GM12878 (cell line): ENCODE data around the gene ZNF512. TPM values are rescaled to one million over a fixed set of nuclear protein-coding genes. Genes with fewer than 3 reads are reported as not detected.

ENCODE experiments used
- ATAC-seq: fragments of 200-7000 bp; cut with Tn5 transposase; 3 replicates; pipeline ENCODE4 v1.9.1; 2020; ENCODE audit warnings: mild to moderate bottlenecking, moderate library complexity
- BruUV-seq: library from RNA; stranded (reverse); fragments of 400-500 nt; replicated peaks from 2 replicates; lab custom pipeline; 2021; lab: Mats Ljungman, UMichigan
- CTCF ChIA-PET: fragments of 300-600 bp; sonication (Branson Sonifier 250); formaldehyde crosslinking; extraction: SDS; loops from one replicate; lab custom pipeline; 2021; ENCODE audit warnings: inconsistent platforms; lab: Yijun Ruan, JAX
- POLR2A ChIA-PET: fragments of 350-600 bp; formaldehyde crosslinking; extraction: SDS; loops from one replicate; lab custom pipeline; 2021; ENCODE audit warnings: inconsistent platforms; lab: Charles Lee
- RAD21 ChIA-PET: fragments of 300-600 bp; sonication (Branson Sonifier 250); formaldehyde crosslinking; loops from one replicate; lab custom pipeline; 2023; ENCODE audit warnings: antibody characterized with exemption; ENCODE audit not compliant: unreplicated experiment; lab: Charles Lee
- SMC1A ChIA-PET: fragments of 300-600 bp; sonication (Branson Sonifier 250); formaldehyde crosslinking; loops from one replicate; lab custom pipeline; 2023; ENCODE audit not compliant: unreplicated experiment, uncharacterized antibody; lab: Charles Lee
- DNase-seq: peaks from one replicate; pipeline ENCODE4 v3.0.0-alpha.2; 2011; ENCODE audit warnings: low read depth, low spot score
- FAIRE-seq: peaks from 3 replicates; lab custom pipeline; 2011; peaks lifted over from hg19 to GRCh38; lab: Jason Lieb, UNC
- H2AFZ ChIP-seq: 2 replicates; pipeline ENCODE4 v1.6.0; 2011; ENCODE audit warnings: low read depth, low read length, control low read depth; ENCODE audit not compliant: control insufficient read depth
- H3K27ac ChIP-seq: 2 replicates; pipeline ENCODE4 v1.5.1; 2011; ENCODE audit warnings: control low read depth; ENCODE audit not compliant: control insufficient read depth, insufficient read depth
- H3K27me3 ChIP-seq, 2 experiments: replicated peaks in 1 of 2; 2 replicates each; pipeline versions ENCODE4 v1.6.0 to v1.6.1; 2011; ENCODE audit warnings: low read length in 1 of 2; ENCODE audit not compliant: control insufficient read depth in 2 of 2, insufficient read depth in 2 of 2
- H3K36me3 ChIP-seq, 2 experiments: 2 replicates each; pipeline ENCODE4 v1.5.1; 2011; ENCODE audit warnings: low read length in 1 of 2; ENCODE audit not compliant: control insufficient read depth in 2 of 2, insufficient read depth in 2 of 2
- H3K4me1 ChIP-seq: 2 replicates; pipeline ENCODE4 v1.6.1; 2011; ENCODE audit warnings: mild to moderate bottlenecking, low read length, moderate library complexity, mixed read lengths; ENCODE audit not compliant: control insufficient read depth, insufficient read depth
- H3K4me2 ChIP-seq: 2 replicates; pipeline ENCODE4 v1.6.0; 2011; ENCODE audit warnings: control low read depth; ENCODE audit not compliant: control insufficient read depth, insufficient read depth
- H3K4me3 ChIP-seq: fragments of 200-600 bp; sonication (generic); 2 replicates; pipeline ENCODE4 v1.5.1; 2016
- H3K79me2 ChIP-seq: 2 replicates; pipeline ENCODE4 v1.6.0; 2011; ENCODE audit warnings: low read length; ENCODE audit not compliant: control insufficient read depth, insufficient read depth
- H3K9ac ChIP-seq: 2 replicates; pipeline ENCODE4 v1.8.0; 2011; ENCODE audit warnings: low read length, control low read depth, mixed read lengths; ENCODE audit not compliant: control insufficient read depth, insufficient read depth
- H3K9me3 ChIP-seq: replicated peaks from 3 replicates; pipeline ENCODE4 v1.5.1; 2011; ENCODE audit warnings: mild to moderate bottlenecking, low read length; ENCODE audit not compliant: control insufficient read depth, insufficient read depth
- H4K20me1 ChIP-seq: 2 replicates; pipeline ENCODE4 v1.6.0; 2011; ENCODE audit not compliant: control insufficient read depth, insufficient read depth
- BHLHE40 ChIP-seq, 2 experiments: fragments of 450-650 bp in 1 of 2; IDR thresholded peaks; 2 replicates each; pipeline ENCODE4 v1.6.1; 2011 to 2017; ENCODE audit warnings: low read depth in 2 of 2, borderline replicate concordance in 1 of 2, improper control_type of control experiment in 1 of 2, low read length in 1 of 2, mild to moderate bottlenecking in 1 of 2
- E2F8 ChIP-seq: fragments of 450-650 bp; IDR thresholded peaks from 2 replicates; pipeline ENCODE4 v1.6.1; 2018; ENCODE audit warnings: mild to moderate bottlenecking, low read depth, moderate library complexity; ENCODE audit not compliant: partially characterized antibody
- E4F1 ChIP-seq: fragments of 450-650 bp; IDR thresholded peaks from 2 replicates; pipeline ENCODE4 v1.6.1; 2018; ENCODE audit warnings: borderline replicate concordance, mild to moderate bottlenecking; ENCODE audit not compliant: partially characterized antibody
- PBX3 ChIP-seq: IDR thresholded peaks from 2 replicates; pipeline ENCODE4 v1.6.1; 2011; ENCODE audit warnings: mild to moderate bottlenecking, low read depth, low read length, moderate library complexity; ENCODE audit not compliant: insufficient replicate concordance
- PML ChIP-seq: IDR thresholded peaks from 2 replicates; pipeline ENCODE4 v1.6.1; 2012; ENCODE audit warnings: low read length, inconsistent platforms
- SREBF1 ChIP-seq: IDR thresholded peaks from 2 replicates; pipeline ENCODE4 v1.6.1; 2012; ENCODE audit warnings: mild to moderate bottlenecking, low read length
- ZBTB4 ChIP-seq: fragments of 450-650 bp; formaldehyde crosslinking; IDR thresholded peaks from 2 replicates; pipeline ENCODE4 v1.4.0; 2022; ENCODE audit warnings: mild to moderate bottlenecking, moderate library complexity
- WGBS: methylation state at CpG from one replicate; pipeline ENCODE4 v1.1.6; 2016; ENCODE audit warnings: low lambda C conversion rate; ENCODE audit not compliant: insufficient replicate concordance, insufficient coverage; ENCODE audit errors: missing lambda C conversion rate; 5-methylcytosine and 5-hydroxymethylcytosine counted together
- in situ Hi-C: fragments of 300-500 bp; cut with MboI; formaldehyde crosslinking; loops from 9 replicates; pipeline ENCODE4 v1.14.3; 2018; ENCODE audit warnings: mixed read lengths
- intact Hi-C: fragments of 100-400 bp; cut with micrococcal nuclease; formaldehyde crosslinking; loops from one replicate; pipeline ENCODE4 v1.14.2; 2022; ENCODE audit not compliant: unreplicated experiment
- polyA plus RNA-seq, 11 experiments: library from polyadenylated mRNA; depleted of rRNA in 4 of 11; unstranded in 6 of 11; stranded (reverse) in 5 of 11; fragments of >200 nt; fragmentation: Nextera tagmentation in 4 of 11; fragmentation: Illumina TruSeq in 1 of 11; extraction: Ambion mirVana in 4 of 11; extraction: Trizol in 1 of 11; gene quantifications; 1 replicate in 1 of 11; 2 replicates in 10 of 11; pipeline versions ENCODE4 v1.2.1 to v1.2.3, GENCODE V29; 2011 to 2016; ENCODE audit warnings: inconsistent platforms in 2 of 11, missing spikeins in 2 of 11, low read depth in 1 of 11
- total RNA-seq, 4 experiments: library from RNA; depleted of rRNA in 3 of 4; stranded (reverse); fragments of >200 nt in 3 of 4; fragmentation: Illumina TruSeq in 1 of 4; extraction: Trizol in 1 of 4; gene quantifications; 2 replicates each; pipeline versions ENCODE4 v1.2.1 to v1.2.3, GENCODE V29; 2013 to 2021

The ZNF512 gene
- total and polyA plus RNA-seq, 10 of the 15 experiments (the other 5 are each of a cell fraction or from before 2014, with no cell fraction given): 14.1 to 61.9 (median 31.2) TPM

- ATAC-seq (no peak), FAIRE-seq (no peak), DNase-seq (no peak)
- H3K4me1 ChIP-seq: no peaks in the 10 kb centered on the region
- ChIA-PET SMC1A (no interaction called here), CTCF (no interaction called here), RAD21 (no interaction called here), POLR2A (interaction anchor here (0.6 kb wide), 1 partner anchor 137 kb away, joined by 6 read pairs; no protein-coding TSS in a partner anchor)
- in situ Hi-C loops (no loop called here), intact Hi-C loops (no loop called here)
- no peak overlapping the region for H2AFZ ChIP-seq
- TF ChIP-seq E4F1 (no peak), E2F8 (no peak), SREBF1 (no peak), ZBTB4 (CRISPR knock-in tag) (no peak), PML (no peak), PBX3 (no peak), BHLHE40 (IDR thresholded peaks at IDR 0.05; ENCODE audit: borderline replicate concordance in 1 of 2, low read depth in 2 of 2, low read length in 1 of 2) (no peak)
- no peak overlapping the region for H3K4me3 ChIP-seq
- H3K79me2 ChIP-seq: no peaks in the 10 kb centered on the region
- no TSS peak for BruUV-seq
- no peaks in the 10 kb centered on the region for H3K36me3 ChIP-seq
- no peaks in the 10 kb centered on the region for H3K27me3 ChIP-seq
- no peaks in the 10 kb centered on the region for H4K20me1 ChIP-seq
- H3K27ac ChIP-seq: no peak overlapping the region
- WGBS: 82% methylated on average over 5 of the region's 6 CpGs
- no peak overlapping the region for H3K4me2 ChIP-seq
- H3K9me3 ChIP-seq: no peaks in the 10 kb centered on the region
- no peak overlapping the region for H3K9ac ChIP-seq
Measured at GRCh38 chr2:27544143-27544821, 38.6 kb upstream of the ZNF512 start.
